Hepatocyte (in vitro differentiated cells): ENCODE data around the gene BICD1. TPM values are rescaled to one million over a fixed set of nuclear protein-coding genes. Genes with fewer than 3 reads are reported as not detected.

ENCODE experiments used
- DNase-seq: peaks from one replicate; pipeline ENCODE4 v3.0.0-alpha.2; 2016; ENCODE audit warnings: low spot score
- H2AFZ ChIP-seq: fragments of 200-600 bp; sonication (generic); 2 replicates; pipeline ENCODE4 v1.6.0; 2016; ENCODE audit warnings: antibody characterized with exemption, mild to moderate bottlenecking
- H3K27ac ChIP-seq: fragments of 200-600 bp; sonication (generic); 2 replicates; pipeline ENCODE4 v1.5.1; 2016; ENCODE audit warnings: mild to moderate bottlenecking
- H3K27me3 ChIP-seq: fragments of 200-600 bp; sonication (generic); 2 replicates; pipeline ENCODE4 v1.6.1; 2016
- H3K36me3 ChIP-seq: fragments of 200-600 bp; sonication (generic); replicated peaks from 2 replicates; pipeline ENCODE4 v1.5.1; 2016; ENCODE audit warnings: low read depth; ENCODE audit not compliant: insufficient read depth
- H3K4me1 ChIP-seq: fragments of 200-600 bp; sonication (generic); 2 replicates; pipeline ENCODE4 v1.5.1; 2016; ENCODE audit warnings: mild to moderate bottlenecking, moderate library complexity; ENCODE audit not compliant: insufficient read depth
- H3K4me2 ChIP-seq: fragments of 200-600 bp; sonication (generic); 2 replicates; pipeline ENCODE4 v1.6.0; 2016
- H3K4me3 ChIP-seq: fragments of 200-600 bp; sonication (generic); 2 replicates; pipeline ENCODE4 v1.5.1; 2016; ENCODE audit warnings: mild to moderate bottlenecking
- H3K79me2 ChIP-seq: fragments of 200-600 bp; sonication (generic); 2 replicates; pipeline ENCODE4 v1.6.0; 2017; ENCODE audit warnings: mild to moderate bottlenecking
- H3K9me2 ChIP-seq: fragments of 200-600 bp; sonication (generic); replicated peaks from 2 replicates; pipeline ENCODE4 v1.6.0; 2017; ENCODE audit warnings: mild to moderate bottlenecking; ENCODE audit not compliant: insufficient read depth
- H3K9me3 ChIP-seq: fragments of 200-600 bp; sonication (generic); 2 replicates; pipeline ENCODE4 v1.5.1; 2016; ENCODE audit warnings: low read depth, mild to moderate bottlenecking
- H4K20me1 ChIP-seq: fragments of 200-600 bp; sonication (generic); 2 replicates; pipeline ENCODE4 v1.6.0; 2016; ENCODE audit warnings: mild to moderate bottlenecking; ENCODE audit not compliant: insufficient read depth, poor library complexity, severe bottlenecking
- EZH2 ChIP-seq: fragments of 200-600 bp; sonication (generic); IDR thresholded peaks from 2 replicates; pipeline ENCODE4 v1.6.1; 2016; ENCODE audit warnings: antibody characterized with exemption, mild to moderate bottlenecking, borderline replicate concordance
- EZH2phosphoT487 ChIP-seq: fragments of 200-600 bp; sonication (generic); IDR thresholded peaks from one replicate; pipeline ENCODE4 v1.6.1; 2018; ENCODE audit warnings: antibody characterized with exemption, mild to moderate bottlenecking, low read depth, moderate library complexity; ENCODE audit not compliant: unreplicated experiment, severe bottlenecking
- WGBS: methylation state at CpG from one replicate; pipeline ENCODE4 v1.1.6; 2016; ENCODE audit warnings: low lambda C conversion rate; ENCODE audit errors: missing lambda C conversion rate; 5-methylcytosine and 5-hydroxymethylcytosine counted together
- polyA plus RNA-seq: library from polyadenylated mRNA; unstranded; fragments of >200 nt; fragmentation: Nextera tagmentation; extraction: Ambion mirVana; gene quantifications from 2 replicates; pipeline ENCODE4 v1.2.1, GENCODE V29; 2016
- total RNA-seq: library from RNA; depleted of rRNA; stranded (reverse); fragments of >200 nt; gene quantifications from 2 replicates; pipeline ENCODE4 v1.2.3, GENCODE V29; 2014
- TF ChIP-seq, protein P1 (sequence below): fragments of 200-600 bp; sonication (generic); IDR thresholded peaks from 2 replicates; pipeline ENCODE4 v1.5.1; 2016; ENCODE audit warnings: antibody characterized with exemption, mild to moderate bottlenecking; ENCODE audit not compliant: poor library complexity

Gene BICD1
- total and polyA plus RNA-seq, 2 experiments from 2014 or later: 19.7 to 23.6 TPM

DNA sequence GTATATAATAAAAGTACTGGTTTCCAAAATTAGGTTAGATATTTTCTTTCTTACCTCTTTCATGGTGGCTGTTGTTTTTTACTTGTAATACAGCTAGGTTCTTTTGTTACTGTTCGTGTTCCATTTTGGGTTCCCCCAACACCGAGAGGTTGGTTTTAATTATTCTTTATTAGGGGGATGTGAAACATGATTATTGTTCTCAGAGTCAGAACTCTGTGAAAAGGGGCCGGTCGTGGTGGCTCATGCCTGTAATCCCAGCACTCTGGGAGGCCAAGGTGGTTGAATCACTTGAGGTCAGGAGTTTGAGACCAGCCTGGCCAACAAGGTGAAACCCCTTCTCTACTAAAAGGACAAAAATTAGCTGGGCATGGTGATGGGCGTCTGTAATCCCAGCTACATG is 108.1 kb downstream of the BICD1 start:
- no peaks in the 10 kb centered on the region for H3K9me2 ChIP-seq
- no peak for DNase-seq
- H3K4me2 ChIP-seq: no peak overlapping the region
- 88% methylated on average over 5 of the region's 5 CpGs for WGBS
- no peaks in the 10 kb centered on the region for H3K79me2 ChIP-seq
- H3K4me3 ChIP-seq: no peak overlapping the region
- H3K27ac ChIP-seq: no peak overlapping the region
- no peaks in the 10 kb centered on the region for H3K36me3 ChIP-seq
- no peaks in the 10 kb centered on the region for H3K4me1 ChIP-seq
- no peak overlapping the region for H2AFZ ChIP-seq
- no peak for TF ChIP-seq EZH2phosphoT487
- TF ChIP-seq EZH2: no peak
- TF ChIP-seq, protein P1, sequence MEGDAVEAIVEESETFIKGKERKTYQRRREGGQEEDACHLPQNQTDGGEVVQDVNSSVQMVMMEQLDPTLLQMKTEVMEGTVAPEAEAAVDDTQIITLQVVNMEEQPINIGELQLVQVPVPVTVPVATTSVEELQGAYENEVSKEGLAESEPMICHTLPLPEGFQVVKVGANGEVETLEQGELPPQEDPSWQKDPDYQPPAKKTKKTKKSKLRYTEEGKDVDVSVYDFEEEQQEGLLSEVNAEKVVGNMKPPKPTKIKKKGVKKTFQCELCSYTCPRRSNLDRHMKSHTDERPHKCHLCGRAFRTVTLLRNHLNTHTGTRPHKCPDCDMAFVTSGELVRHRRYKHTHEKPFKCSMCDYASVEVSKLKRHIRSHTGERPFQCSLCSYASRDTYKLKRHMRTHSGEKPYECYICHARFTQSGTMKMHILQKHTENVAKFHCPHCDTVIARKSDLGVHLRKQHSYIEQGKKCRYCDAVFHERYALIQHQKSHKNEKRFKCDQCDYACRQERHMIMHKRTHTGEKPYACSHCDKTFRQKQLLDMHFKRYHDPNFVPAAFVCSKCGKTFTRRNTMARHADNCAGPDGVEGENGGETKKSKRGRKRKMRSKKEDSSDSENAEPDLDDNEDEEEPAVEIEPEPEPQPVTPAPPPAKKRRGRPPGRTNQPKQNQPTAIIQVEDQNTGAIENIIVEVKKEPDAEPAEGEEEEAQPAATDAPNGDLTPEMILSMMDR: no peak
- no peaks in the 10 kb centered on the region for H4K20me1 ChIP-seq
- H3K9me3 ChIP-seq: no peaks in the 10 kb centered on the region
- H3K27me3 ChIP-seq: no peaks in the 10 kb centered on the region

DNA sequence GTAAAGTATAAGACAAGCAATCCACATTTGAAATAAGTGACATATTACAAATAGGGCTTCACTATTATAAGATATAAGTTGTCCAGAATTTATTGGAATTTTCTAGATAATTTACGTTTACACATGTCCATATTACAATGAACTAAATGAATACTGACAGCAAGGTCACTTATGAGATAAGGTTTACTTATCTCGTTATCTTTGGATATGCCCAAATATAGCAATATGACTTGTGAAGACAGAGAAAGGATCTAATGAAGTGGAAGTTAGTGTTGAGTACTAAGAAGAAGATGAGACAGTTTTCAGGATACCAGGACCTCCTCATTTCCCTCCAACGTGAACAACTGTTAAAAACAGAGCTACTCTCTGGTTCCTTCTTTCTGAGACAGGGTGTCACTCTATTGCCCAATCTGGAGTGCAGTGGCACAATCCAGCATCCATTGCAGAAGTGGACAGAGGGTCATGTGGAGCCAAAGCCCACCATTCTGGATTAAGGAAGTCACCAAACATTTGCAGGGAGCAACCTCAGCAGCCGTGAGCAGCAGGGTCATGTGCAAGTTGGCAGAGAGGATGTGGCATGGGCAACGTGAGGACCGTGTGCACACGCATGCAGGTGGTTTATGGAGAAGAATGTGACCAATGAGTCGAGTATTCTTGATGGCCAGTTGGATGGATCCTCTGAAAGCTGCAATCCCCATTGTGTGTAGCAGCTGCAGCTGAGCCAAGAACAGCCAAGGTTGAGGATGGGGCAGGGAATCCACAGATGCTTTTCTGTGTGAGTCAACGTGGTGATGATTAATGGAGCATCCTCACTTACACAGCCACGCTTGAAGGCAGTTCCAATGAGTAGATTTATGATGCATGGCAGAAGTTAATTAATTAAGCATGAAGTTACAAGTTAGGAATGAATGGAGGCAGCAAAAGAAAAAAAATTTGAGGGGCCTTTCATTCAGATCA is 111.0 kb downstream of the BICD1 start:
- DNase-seq: no peak
- Histone ChIP-seq H3K9me2 (no peaks in the 10 kb centered on the region), H3K27ac (no peak overlapping the region), H3K79me2 (no peaks in the 10 kb centered on the region), H4K20me1 (no peaks in the 10 kb centered on the region), H3K4me3 (no peak overlapping the region), H3K4me2 (no peak overlapping the region), H3K9me3 (no peaks in the 10 kb centered on the region), H3K4me1 (no peaks in the 10 kb centered on the region), H3K27me3 (no peaks in the 10 kb centered on the region), H2AFZ (no peak overlapping the region), H3K36me3 (no peaks in the 10 kb centered on the region)
- TF ChIP-seq EZH2phosphoT487 (no peak), EZH2 (no peak)
- TF ChIP-seq, protein P1: no peak
- 91% methylated on average over 10 of the region's 10 CpGs for WGBS

DNA sequence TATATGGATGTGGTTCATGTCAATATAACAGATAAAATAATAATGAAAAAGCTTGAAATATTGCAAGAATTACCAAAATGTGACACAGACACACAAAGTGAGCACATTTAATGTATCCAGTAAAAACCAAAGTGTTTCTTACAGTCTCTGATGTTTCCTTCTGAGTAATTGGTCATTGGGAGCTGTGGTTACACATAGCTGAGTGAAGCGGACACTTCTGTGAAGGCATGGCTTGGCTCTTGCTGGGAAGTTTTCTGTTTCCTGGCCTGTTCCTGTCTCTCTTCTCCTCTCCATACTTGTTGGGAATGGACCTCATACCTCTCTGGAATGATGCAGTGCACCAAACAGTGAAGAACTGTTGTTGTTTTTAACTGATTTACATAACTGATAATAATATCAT is 117.3 kb downstream of the BICD1 start:
- H3K4me2 ChIP-seq: no peak overlapping the region
- H3K36me3 ChIP-seq: no peaks in the 10 kb centered on the region
- no peaks in the 10 kb centered on the region for H3K4me1 ChIP-seq
- no peaks in the 10 kb centered on the region for H3K27me3 ChIP-seq
- H4K20me1 ChIP-seq: no peaks in the 10 kb centered on the region
- H3K9me2 ChIP-seq: no peaks in the 10 kb centered on the region
- H2AFZ ChIP-seq: no peak overlapping the region
- no peaks in the 10 kb centered on the region for H3K79me2 ChIP-seq
- WGBS: 96% methylated on average over 1 of the region's 1 CpG
- no peak overlapping the region for H3K4me3 ChIP-seq
- no peak for DNase-seq
- no peak overlapping the region for H3K27ac ChIP-seq
- no peaks in the 10 kb centered on the region for H3K9me3 ChIP-seq
- TF ChIP-seq, protein P1: no peak
- TF ChIP-seq EZH2: no peak
